NCI-H1105 treated with DMSO at 0.1 percent for 48 hours (cell line): ENCODE results near the gene DOCK4.

ENCODE experiments used
- DNase-seq: peaks from one replicate; lab custom pipeline; 2025; lab: John Stamatoyannopoulos, UW

The DOCK4 gene

DNA sequence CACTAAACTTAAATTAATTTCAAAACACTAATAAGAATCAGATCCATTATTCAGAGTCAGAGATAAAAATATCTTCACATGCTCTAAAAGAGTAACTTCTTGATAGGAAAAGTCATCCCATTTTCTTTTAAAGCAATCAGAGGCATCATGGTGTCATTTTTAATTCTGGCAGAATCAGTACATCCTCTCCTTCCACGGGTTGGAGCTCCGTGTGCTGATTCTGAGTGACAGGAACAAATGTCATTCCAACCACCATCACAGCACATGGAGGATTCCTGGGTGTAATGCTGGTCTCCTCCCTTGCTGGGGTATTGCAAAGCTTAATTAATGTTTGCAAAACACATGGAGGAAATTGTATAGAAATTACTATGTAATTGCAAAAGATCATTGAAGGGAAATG is 529.4 kb downstream of the DOCK4 start:
- DNase-seq = no peak
